IMR-90 (cell line): ENCODE measurements around the gene AFF2. TPM values are rescaled to one million over a fixed set of nuclear protein-coding genes. Genes with fewer than 3 reads are reported as not detected.

ENCODE experiments used
- ATAC-seq: fragments of 200-7000 bp; cut with Tn5 transposase; 2 replicates; pipeline ENCODE4 v1.9.1; 2020; ENCODE audit warnings: low read depth, mild to moderate bottlenecking, moderate library complexity
- BruUV-seq: library from RNA; stranded (reverse); fragments of 400-500 nt; replicated peaks from 2 replicates; lab custom pipeline; 2021; lab: Mats Ljungman, UMichigan
- CTCF ChIA-PET: fragments of 300-600 bp; formaldehyde crosslinking; extraction: SDS; loops from one replicate; lab custom pipeline; 2021; ENCODE audit warnings: antibody characterized with exemption; lab: Yijun Ruan, JAX
- POLR2A ChIA-PET: fragments of 300-600 bp; sonication (Branson Sonifier 250); formaldehyde crosslinking; loops from one replicate; lab custom pipeline; 2022; ENCODE audit warnings: antibody characterized with exemption; ENCODE audit not compliant: unreplicated experiment; lab: Charles Lee
- DNase-seq: peaks from one replicate; pipeline ENCODE4 v3.0.0; 2013
- H2AFZ ChIP-seq: replicated peaks from 2 replicates; pipeline ENCODE3; 2013; ENCODE audit warnings: low read length, mild to moderate bottlenecking; ENCODE audit not compliant: poor library complexity
- H2AK5ac ChIP-seq: 2 replicates; pipeline ENCODE4 v1.6.1; 2013; ENCODE audit warnings: low read depth, low read length, inconsistent platforms
- H2AK9ac ChIP-seq: replicated peaks from 2 replicates; pipeline ENCODE3; 2013; ENCODE audit warnings: mild to moderate bottlenecking, low read depth, low read length, moderate library complexity; ENCODE audit not compliant: poor library complexity
- H2BK120ac ChIP-seq: 2 replicates; pipeline ENCODE4 v1.6.1; 2013; ENCODE audit warnings: low read depth, low read length, inconsistent platforms
- H2BK15ac ChIP-seq: 3 replicates; pipeline ENCODE4 v1.6.1; 2013; ENCODE audit warnings: low read depth, low read length, inconsistent platforms
- H2BK20ac ChIP-seq: 2 replicates; pipeline ENCODE4 v1.6.1; 2013; ENCODE audit warnings: low read depth, mild to moderate bottlenecking, inconsistent platforms, low read length, moderate library complexity
- H2BK5ac ChIP-seq: 2 replicates; pipeline ENCODE4 v1.6.1; 2013; ENCODE audit warnings: mild to moderate bottlenecking, low read depth, low read length, inconsistent platforms; ENCODE audit not compliant: poor library complexity, severe bottlenecking
- H3K14ac ChIP-seq: replicated peaks from 2 replicates; pipeline ENCODE4 v1.6.1; 2013; ENCODE audit warnings: low read depth, low read length, inconsistent platforms
- H3K18ac ChIP-seq: 2 replicates; pipeline ENCODE4 v1.6.1; 2013; ENCODE audit warnings: low read depth, low read length, control low read depth
- H3K23ac ChIP-seq: 2 replicates; pipeline ENCODE4 v1.6.1; 2013; ENCODE audit warnings: low read depth, low read length, inconsistent platforms
- H3K27ac ChIP-seq: 2 replicates; pipeline ENCODE4 v1.5.1; 2013; ENCODE audit warnings: mild to moderate bottlenecking, control low read depth, low read length; ENCODE audit not compliant: insufficient read depth
- H3K27me3 ChIP-seq: 2 replicates; pipeline ENCODE4 v1.6.1; 2013; ENCODE audit warnings: low read length; ENCODE audit not compliant: control insufficient read depth, insufficient read depth
- H3K36me3 ChIP-seq: 2 replicates; pipeline ENCODE4 v1.6.1; 2013; ENCODE audit warnings: low read length, mixed read lengths; ENCODE audit not compliant: control insufficient read depth, insufficient read depth
- H3K4ac ChIP-seq: 2 replicates; pipeline ENCODE4 v1.6.1; 2013; ENCODE audit warnings: low read depth, low read length, inconsistent platforms
- H3K4me1 ChIP-seq: 2 replicates; pipeline ENCODE4 v1.6.1; 2013; ENCODE audit warnings: low read length, mixed read lengths; ENCODE audit not compliant: control insufficient read depth, insufficient read depth
- H3K4me2 ChIP-seq: 2 replicates; pipeline ENCODE4 v1.6.1; 2013; ENCODE audit warnings: low read depth, mild to moderate bottlenecking, control low read depth, low read length, moderate library complexity
- H3K4me3 ChIP-seq: 2 replicates; pipeline ENCODE4 v1.5.1; 2013; ENCODE audit warnings: low read depth, mild to moderate bottlenecking, control low read depth, low read length, moderate library complexity; ENCODE audit not compliant: insufficient read depth
- H3K56ac ChIP-seq: 2 replicates; pipeline ENCODE4 v1.6.1; 2013; ENCODE audit warnings: low read length, inconsistent platforms; ENCODE audit not compliant: insufficient read depth; ENCODE audit errors: extremely low read depth
- H3K79me1 ChIP-seq, 2 experiments: 2 replicates each; pipeline ENCODE4 v1.6.1; 2013; ENCODE audit warnings: low read length in 2 of 2, inconsistent platforms in 1 of 2, low read depth in 1 of 2
- H3K9ac ChIP-seq: 2 replicates; pipeline ENCODE4 v1.6.1; 2013; ENCODE audit warnings: low read depth, low read length, control low read depth
- H3K9me1 ChIP-seq: 2 replicates; pipeline ENCODE4 v1.6.1; 2013; ENCODE audit warnings: low read length, inconsistent platforms; ENCODE audit not compliant: insufficient read depth
- H3K9me3 ChIP-seq: 2 replicates; pipeline ENCODE4 v1.6.1; 2013; ENCODE audit warnings: low read length; ENCODE audit not compliant: control insufficient read depth, insufficient read depth
- H4K20me1 ChIP-seq: 2 replicates; pipeline ENCODE4 v1.6.1; 2013; ENCODE audit warnings: low read length, inconsistent platforms; ENCODE audit not compliant: insufficient read depth
- H4K5ac ChIP-seq: 2 replicates; pipeline ENCODE4 v1.6.1; 2013; ENCODE audit warnings: mild to moderate bottlenecking, low read depth, low read length, control low read depth
- H4K8ac ChIP-seq, 2 experiments: 2 replicates each; pipeline ENCODE4 v1.6.1; 2013; ENCODE audit warnings: low read depth in 2 of 2, low read length in 2 of 2, control low read depth in 1 of 2, inconsistent platforms in 1 of 2
- H4K91ac ChIP-seq: 2 replicates; pipeline ENCODE4 v1.6.1; 2013; ENCODE audit warnings: low read depth, low read length, inconsistent platforms; ENCODE audit not compliant: insufficient read depth
- BHLHE40 ChIP-seq: fragments of 150-350 bp; IDR thresholded peaks from 2 replicates; pipeline ENCODE4 v1.6.1; 2016; ENCODE audit warnings: mild to moderate bottlenecking, low read depth, low read length
- POLR2A ChIP-seq: IDR thresholded peaks from 2 replicates; pipeline ENCODE4 v1.6.1; 2012; ENCODE audit warnings: mild to moderate bottlenecking, low read depth, low read length
- SMC3 ChIP-seq: fragments of 150-350 bp; IDR thresholded peaks from 2 replicates; pipeline ENCODE4 v1.6.1; 2016; ENCODE audit warnings: low read depth, mild to moderate bottlenecking, antibody characterized with exemption, low read length, moderate library complexity
- WGBS, 2 experiments: methylation state at CpG; one replicate each; pipeline versions ENCODE4 v1.1.5 to v1.1.7; 2013; ENCODE audit warnings: missing lambda C conversion rate in 2 of 2; ENCODE audit not compliant: insufficient read length in 1 of 2; ENCODE audit errors: extremely low coverage in 2 of 2; 5-methylcytosine and 5-hydroxymethylcytosine counted together
- dilution Hi-C: fragments of 300-500 bp; cut with HindIII; formaldehyde crosslinking; loops from one replicate; pipeline ENCODE4 v1.14.3; 2018; ENCODE audit warnings: low sequenced_read_pairs; ENCODE audit not compliant: unreplicated experiment
- in situ Hi-C: fragments of 300-500 bp; cut with MboI; formaldehyde crosslinking; loops from 3 replicates; pipeline ENCODE4 v1.14.3; 2019; ENCODE audit warnings: low sequenced_read_pairs, inconsistent platforms, mixed read lengths
- intact Hi-C: fragments of 100-400 bp; cut with micrococcal nuclease; formaldehyde crosslinking; loops from 2 replicates; pipeline ENCODE4 v1.10.0; 2022
- polyA plus RNA-seq, 3 experiments: library from polyadenylated mRNA; depleted of rRNA; stranded (reverse); fragments of >200 nt; gene quantifications; 2 replicates each; pipeline ENCODE4 v1.2.3, GENCODE V29; 2012; ENCODE audit warnings: low replicate concordance in 1 of 3
- total RNA-seq: library from RNA; depleted of rRNA; stranded (reverse); fragments of >200 nt; gene quantifications from 2 replicates; pipeline ENCODE4 v1.2.3, GENCODE V29; 2012

The AFF2 gene
- total and polyA plus RNA-seq, 2 of the 4 experiments (the other 2 are of a cell fraction) = 0.15 to 0.72 TPM

DNA sequence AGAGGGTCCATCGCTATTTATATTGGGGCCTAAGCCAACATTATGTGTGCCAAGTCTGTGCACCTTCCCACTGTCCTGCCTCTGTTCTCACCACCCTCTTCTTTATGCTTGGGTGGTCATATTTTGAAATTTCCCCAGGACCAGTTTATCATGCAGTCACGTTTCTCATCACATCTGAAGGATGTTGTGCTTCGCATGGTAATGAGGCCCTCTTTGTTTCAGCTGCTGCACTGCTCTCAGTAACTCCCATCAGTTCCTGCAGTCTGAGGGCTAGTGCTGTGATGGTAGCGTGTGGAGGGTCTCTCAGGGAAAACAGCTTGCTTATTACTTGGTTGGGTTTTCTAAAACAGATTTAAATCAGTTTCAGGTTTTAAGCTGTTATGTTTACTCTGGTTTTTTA lies 288.0 kb downstream of the AFF2 start:
- Histone ChIP-seq H2AK5ac (no peak overlapping the region), H3K4me2 (no peak overlapping the region), H3K9me3 (0 out of 2 replicates have a peak, but pooled peaks cover 2% of the 10 kb centered on the region), H4K8ac (no peak overlapping the region), H2AFZ (no peak overlapping the region), H3K9ac (no peak overlapping the region), H3K27ac (no peak overlapping the region), H4K91ac (no peak overlapping the region), H3K36me3 (no peaks in the 10 kb centered on the region), H3K4me3 (no peak overlapping the region), H2BK120ac (no peak overlapping the region), H3K18ac (no peak overlapping the region), H2AK9ac (no peak overlapping the region), H3K27me3 (no peaks in the 10 kb centered on the region), H2BK15ac (no peak overlapping the region), H2BK20ac (no peak overlapping the region), H3K4me1 (no peaks in the 10 kb centered on the region), H3K56ac (no peak overlapping the region), H4K20me1 (no peaks in the 10 kb centered on the region), H3K23ac (no peak overlapping the region), H3K14ac (no peak overlapping the region), H3K79me1 (no peaks in the 10 kb centered on the region), H2BK5ac (no peak overlapping the region), H3K9me1 (no peaks in the 10 kb centered on the region), H3K4ac (no peak overlapping the region), H4K5ac (no peak overlapping the region)
- TF ChIP-seq POLR2A (no peak), SMC3 (no peak), BHLHE40 (no peak)
- BruUV-seq = no TSS peak
- in situ Hi-C loops = no loop called here
- 40% methylated on average over 1 of the region's 4 CpGs; no CpG with 5 or more reads in 1 of the 2 experiments for WGBS, 2 experiments
- ATAC-seq (no peak), DNase-seq (no peak)
- POLR2A ChIA-PET = no interaction called here
- intact Hi-C loops = no loop called here
- CTCF ChIA-PET = interaction anchor here (1.2 kb wide), 1 partner anchor 35 kb away, joined by 3 read pairs; no protein-coding TSS in a partner anchor
- dilution Hi-C loops = no loop called here
